GM12878 (cell line): ENCODE data around the gene REEP1.

ENCODE experiments used
- CHD4 ChIP-seq: fragments of 200-600 bp; sonication (generic); IDR thresholded peaks from 2 replicates; pipeline ENCODE4 v1.6.1; 2016; ENCODE audit warnings: mild to moderate bottlenecking
- EED ChIP-seq: sonication (generic); IDR thresholded peaks from 2 replicates; pipeline ENCODE4 v1.6.1; 2016; ENCODE audit warnings: antibody characterized with exemption, low read depth
- GABPA ChIP-seq: IDR thresholded peaks from 2 replicates; pipeline ENCODE4 v1.6.1; 2014; ENCODE audit warnings: antibody characterized with exemption, low read depth, mild to moderate bottlenecking, inconsistent platforms
- RAD21 ChIP-seq: IDR thresholded peaks from 2 replicates; pipeline ENCODE4 v1.6.1; 2011; ENCODE audit warnings: mild to moderate bottlenecking, low read depth, low read length, moderate library complexity; ENCODE audit not compliant: insufficient read depth
- USF1 ChIP-seq: IDR thresholded peaks from 2 replicates; pipeline ENCODE4 v1.6.1; 2011; ENCODE audit warnings: borderline replicate concordance, low read depth, mild to moderate bottlenecking, moderate library complexity, mixed read lengths, low read length; ENCODE audit not compliant: insufficient read depth; ENCODE audit errors: extremely low read length

GRCh38 chr2:86323273-86324021, 14.0 kb downstream of the REEP1 start:
- TF ChIP-seq USF1 (no peak), CHD4 (no peak), RAD21 (no peak), EED (no peak), GABPA (no peak)
